HUES48 (cell line): Measurements from ENCODE around the gene AMOTL2.

Experiments
- H3K27ac ChIP-seq: one replicate; pipeline ENCODE4 v1.7.0; 2013; ENCODE audit warnings: low read depth, low read length, inconsistent platforms
- H3K27me3 ChIP-seq: 2 replicates; pipeline ENCODE4 v1.6.1; 2013; ENCODE audit warnings: mild to moderate bottlenecking, low read length; ENCODE audit not compliant: control insufficient read depth, insufficient read depth
- H3K36me3 ChIP-seq: 2 replicates; pipeline ENCODE4 v1.6.1; 2013; ENCODE audit warnings: low read length; ENCODE audit not compliant: control insufficient read depth, insufficient read depth
- H3K4me1 ChIP-seq: 2 replicates; pipeline ENCODE4 v1.6.1; 2013; ENCODE audit warnings: mild to moderate bottlenecking, low read length; ENCODE audit not compliant: control insufficient read depth, insufficient read depth
- H3K4me3 ChIP-seq: 2 replicates; pipeline ENCODE4 v1.5.1; 2013; ENCODE audit warnings: mild to moderate bottlenecking, low read depth, low read length
- H3K9ac ChIP-seq: 2 replicates; pipeline ENCODE4 v1.6.1; 2013; ENCODE audit warnings: mild to moderate bottlenecking, low read depth, low read length, moderate library complexity
- H3K9me3 ChIP-seq: 2 replicates; pipeline ENCODE4 v1.6.1; 2013; ENCODE audit warnings: low read length; ENCODE audit not compliant: control insufficient read depth, insufficient read depth

AMOTL2 gene

DNA sequence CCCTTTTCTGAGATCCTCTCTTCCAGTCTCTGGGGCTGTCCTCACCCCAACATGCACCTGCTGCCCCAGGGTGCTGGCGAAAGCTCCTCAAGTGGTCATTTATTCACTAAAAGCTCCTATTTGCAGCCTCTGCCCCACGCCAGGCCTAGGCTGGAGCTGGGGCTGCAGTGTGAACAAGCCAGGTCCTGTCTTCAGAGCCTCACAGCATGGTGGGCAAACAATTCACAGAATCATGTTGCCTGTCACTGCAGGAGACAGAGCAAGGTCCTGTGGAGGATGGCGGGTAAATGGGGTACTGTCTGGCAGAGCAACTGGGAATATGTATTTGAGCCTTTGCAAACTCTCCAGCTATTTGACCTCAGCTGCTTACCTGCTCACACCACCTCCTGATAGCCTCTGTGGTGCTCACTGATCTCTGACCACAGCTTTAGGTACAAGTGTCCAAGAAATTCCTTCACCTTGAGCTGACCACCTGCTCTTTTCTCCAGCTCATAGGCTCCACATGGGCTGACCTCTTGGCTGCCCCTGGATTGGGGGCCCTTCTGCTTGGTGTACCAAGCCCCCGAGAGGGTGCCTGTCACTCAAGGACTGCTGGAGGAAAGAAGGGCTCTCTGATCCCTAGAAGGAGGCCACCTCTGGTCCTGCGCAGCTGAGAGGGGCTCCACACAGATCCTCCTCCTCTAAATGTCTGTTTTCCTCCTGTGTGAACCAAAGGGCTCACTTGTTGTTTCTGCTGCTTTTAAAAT is 35.6 kb downstream of the AMOTL2 start:
- Histone ChIP-seq H3K36me3 (no peaks in the 10 kb centered on the region), H3K27me3 (no peaks in the 10 kb centered on the region), H3K4me1 (peaks cover 18% of the 10 kb centered on the region), H3K27ac (no peak overlapping the region), H3K9me3 (no peaks in the 10 kb centered on the region), H3K9ac (no peak overlapping the region), H3K4me3 (no peak overlapping the region)

DNA sequence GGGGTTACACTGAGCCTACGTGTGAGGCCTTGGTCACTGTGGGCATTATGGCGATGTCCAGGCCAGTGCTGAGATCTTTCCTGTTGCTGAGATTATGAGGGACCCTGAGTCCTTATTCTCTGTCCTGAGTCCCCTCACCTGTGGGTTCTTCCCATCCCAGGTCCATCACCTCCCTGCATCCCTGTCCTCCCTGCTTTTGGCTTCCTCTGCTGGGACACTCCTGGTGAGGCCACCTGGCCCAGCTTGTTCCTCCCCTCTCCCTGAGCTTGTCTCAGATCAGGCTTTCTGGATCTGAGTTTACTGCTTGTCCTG is 36.1 kb downstream of the AMOTL2 start:
- Histone ChIP-seq H3K27me3 (no peaks in the 10 kb centered on the region), H3K4me1 (peaks cover 23% of the 10 kb centered on the region)

DNA sequence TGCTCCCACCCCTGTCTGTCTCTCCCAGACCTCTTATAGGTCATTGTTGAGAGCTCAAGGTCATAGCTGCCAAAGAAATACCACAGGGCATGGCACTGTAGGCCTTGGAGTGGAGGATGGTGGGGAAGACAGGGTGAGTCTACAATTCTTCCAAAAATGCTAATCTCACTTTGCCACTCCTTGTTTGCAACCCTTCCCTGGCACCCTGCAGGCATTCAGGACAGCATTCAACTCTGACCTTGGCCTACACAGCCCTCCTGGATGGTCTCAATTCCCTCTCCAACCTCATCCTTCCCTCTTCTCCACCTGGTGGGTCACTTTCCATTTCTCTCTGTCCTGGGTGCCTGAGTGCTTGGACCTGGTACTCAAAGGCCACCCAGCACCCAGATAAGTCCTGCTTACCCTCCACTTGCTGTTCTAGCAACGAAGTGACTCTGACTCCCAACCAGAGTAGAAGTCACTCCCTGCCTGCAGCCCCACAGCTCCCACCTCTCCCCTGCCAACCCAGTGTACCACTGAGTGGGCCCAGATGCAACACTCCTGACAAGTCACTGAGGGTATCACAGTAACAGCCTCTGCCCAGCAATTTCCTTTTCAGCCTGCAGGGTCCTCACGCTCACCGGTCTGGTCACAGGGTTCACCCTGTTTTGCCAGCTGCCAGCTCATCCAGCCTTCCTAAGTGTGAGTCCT is 36.6 kb downstream of the AMOTL2 start:
- no peak overlapping the region for H3K27ac ChIP-seq
- H3K4me3 ChIP-seq = no peak overlapping the region
- no peaks in the 10 kb centered on the region for H3K36me3 ChIP-seq
- H3K9me3 ChIP-seq = no peaks in the 10 kb centered on the region
- H3K4me1 ChIP-seq = peaks cover 27% of the 10 kb centered on the region
- no peak overlapping the region for H3K9ac ChIP-seq
- H3K27me3 ChIP-seq = no peaks in the 10 kb centered on the region

More for the DNA sequence above, 36.1 kb downstream of the AMOTL2 start:
- no peak overlapping the region for H3K27ac ChIP-seq
- no peak overlapping the region for H3K4me3 ChIP-seq
- H3K36me3 ChIP-seq = no peaks in the 10 kb centered on the region
- H3K9ac ChIP-seq = no peak overlapping the region
- no peaks in the 10 kb centered on the region for H3K9me3 ChIP-seq

DNA sequence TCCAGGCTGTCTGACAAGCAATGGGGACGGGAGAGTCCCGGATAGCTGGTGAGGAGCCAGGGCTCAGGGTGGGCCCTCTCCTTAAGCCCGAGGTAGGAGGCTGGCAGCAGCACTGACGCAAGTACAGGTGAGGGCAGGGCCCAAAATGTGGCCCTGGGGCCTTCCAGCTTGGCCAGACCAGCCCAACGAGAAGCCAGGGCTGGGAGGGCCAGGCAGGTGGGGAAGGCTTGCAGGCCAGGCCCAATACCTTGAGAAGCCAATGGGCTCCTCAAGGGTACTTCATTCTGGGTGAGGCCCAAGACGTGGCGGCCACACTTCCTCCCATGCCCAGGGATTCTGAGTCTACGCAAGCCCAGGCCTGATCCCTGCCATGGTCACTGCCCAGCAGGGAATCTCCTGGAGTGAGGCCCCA is 37.2 kb downstream of the AMOTL2 start:
- Histone ChIP-seq H3K4me1 (peaks cover 30% of the 10 kb centered on the region), H3K9ac (no peak overlapping the region), H3K9me3 (no peaks in the 10 kb centered on the region), H3K27ac (no peak overlapping the region), H3K27me3 (no peaks in the 10 kb centered on the region), H3K4me3 (no peak overlapping the region), H3K36me3 (no peaks in the 10 kb centered on the region)

DNA sequence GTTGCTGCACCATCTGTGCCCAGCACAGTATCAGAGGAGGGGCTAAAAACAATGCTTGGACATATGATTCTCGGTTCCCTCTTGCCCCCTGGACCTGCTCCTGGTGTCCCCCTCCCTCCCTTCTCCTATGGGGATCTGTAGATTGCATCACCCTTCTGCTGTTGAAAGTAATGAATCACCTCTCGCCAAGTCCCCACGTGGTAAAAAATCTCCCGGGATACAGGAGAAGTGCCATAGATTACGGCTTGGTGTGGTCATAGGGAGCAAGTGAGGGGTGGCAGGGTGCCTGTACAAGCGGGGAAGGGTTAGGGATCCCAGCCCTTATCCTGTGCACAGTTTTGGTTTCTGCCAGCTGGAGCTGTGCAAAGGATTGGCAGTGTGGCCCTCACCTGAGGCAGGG is 37.7 kb downstream of the AMOTL2 start:
- Histone ChIP-seq H3K4me1 (peaks cover 35% of the 10 kb centered on the region), H3K27me3 (no peaks in the 10 kb centered on the region), H3K9ac (no peak overlapping the region), H3K9me3 (no peaks in the 10 kb centered on the region), H3K4me3 (no peak overlapping the region), H3K36me3 (no peaks in the 10 kb centered on the region), H3K27ac (no peak overlapping the region)

DNA sequence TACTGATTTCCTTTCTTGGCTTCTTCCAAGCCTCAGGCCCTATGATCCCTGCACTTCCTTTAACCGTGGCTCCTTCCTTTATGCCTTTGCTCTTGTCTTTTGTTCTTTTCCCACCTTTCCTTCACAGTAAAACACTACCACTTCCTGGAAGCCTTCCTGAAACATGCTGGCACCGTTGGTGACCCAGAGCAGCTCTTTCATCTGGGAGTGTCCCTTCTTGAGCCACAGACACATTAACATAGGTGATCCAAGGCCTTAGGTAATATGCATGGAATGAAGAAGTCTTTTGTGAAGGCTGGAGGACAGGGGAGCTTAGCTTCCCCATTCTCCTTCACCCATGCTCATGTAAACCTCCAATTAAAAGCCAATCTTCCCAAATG is 39.4 kb downstream of the AMOTL2 start:
- no peaks in the 10 kb centered on the region for H3K27me3 ChIP-seq
- no peak overlapping the region for H3K27ac ChIP-seq
- H3K36me3 ChIP-seq = no peaks in the 10 kb centered on the region
- H3K4me3 ChIP-seq = no peak overlapping the region
- H3K9ac ChIP-seq = no peak overlapping the region
- H3K9me3 ChIP-seq = no peaks in the 10 kb centered on the region
- peaks cover 47% of the 10 kb centered on the region for H3K4me1 ChIP-seq

DNA sequence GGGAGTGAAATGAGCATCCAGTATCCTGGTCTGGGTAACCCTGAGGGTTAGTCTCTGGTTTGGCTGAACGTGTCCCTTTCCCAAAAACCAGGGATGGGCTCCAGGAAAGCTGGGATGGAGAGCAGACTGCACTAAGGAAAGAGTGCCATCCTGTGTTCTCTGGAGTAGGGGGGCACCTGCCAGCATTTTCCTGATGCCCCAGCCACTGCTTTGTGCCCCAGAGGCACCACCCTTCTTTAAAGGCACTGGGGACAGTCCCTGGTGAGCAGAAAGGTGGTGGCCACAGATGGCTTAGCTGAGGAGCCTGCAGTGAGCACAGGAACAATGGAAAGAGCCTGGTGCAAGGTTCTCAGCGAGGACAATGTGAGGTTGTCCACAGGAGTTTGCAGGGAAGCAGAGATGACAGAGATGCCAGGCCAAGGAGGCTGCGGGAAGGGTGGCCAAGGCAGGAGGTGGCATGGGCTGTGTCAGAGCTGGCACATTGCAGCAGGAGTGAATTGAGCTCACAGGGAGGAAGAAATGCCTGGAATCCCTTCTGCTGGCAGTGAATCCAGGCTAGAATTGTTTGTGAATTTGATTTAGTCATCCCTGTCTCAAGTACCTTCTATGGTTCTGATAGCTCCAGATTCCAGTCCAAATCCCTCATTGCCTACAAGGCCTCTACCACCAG is 39.9 kb downstream of the AMOTL2 start:
- H3K27ac ChIP-seq = peak overlapping the region; percentile 68
- H3K4me1 ChIP-seq = peaks cover 47% of the 10 kb centered on the region
- no peaks in the 10 kb centered on the region for H3K27me3 ChIP-seq
- H3K9ac ChIP-seq = no peak overlapping the region
- H3K36me3 ChIP-seq = no peaks in the 10 kb centered on the region
- H3K4me3 ChIP-seq = no peak overlapping the region
- H3K9me3 ChIP-seq = no peaks in the 10 kb centered on the region

DNA sequence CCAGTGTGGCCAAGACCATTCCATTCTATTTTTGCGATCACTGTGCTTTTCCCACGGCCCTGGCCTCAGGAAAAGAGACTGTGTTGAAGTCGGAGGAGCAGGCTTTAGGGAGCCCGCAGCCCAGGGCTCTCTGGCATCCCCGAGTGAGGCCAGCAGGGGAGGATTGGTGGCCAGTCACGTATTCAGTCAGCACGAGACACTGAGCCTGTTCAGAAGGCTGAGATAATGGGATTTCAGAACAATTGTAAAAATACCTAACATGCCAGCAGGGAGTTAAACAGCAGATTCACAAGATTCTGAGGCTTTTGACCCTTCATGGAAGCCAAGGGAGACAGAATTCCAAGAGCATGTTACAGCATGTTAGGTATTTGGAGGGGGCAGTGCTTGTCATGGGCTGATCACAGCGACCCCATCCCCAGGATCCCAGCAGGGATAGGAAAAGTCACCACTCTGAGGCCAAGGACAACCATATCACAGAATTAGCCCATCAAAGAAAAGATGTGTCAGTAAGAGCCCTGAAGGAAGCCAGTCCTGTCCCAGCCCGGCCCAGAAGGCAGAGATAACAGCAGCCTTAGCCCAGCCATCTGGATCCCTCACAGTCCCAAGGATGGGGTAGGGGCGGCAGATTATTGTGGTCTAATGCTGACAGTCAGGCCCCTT is 40.6 kb downstream of the AMOTL2 start:
- Histone ChIP-seq H3K9me3 (no peaks in the 10 kb centered on the region), H3K9ac (no peak overlapping the region), H3K4me1 (peaks cover 47% of the 10 kb centered on the region), H3K36me3 (no peaks in the 10 kb centered on the region), H3K27me3 (no peaks in the 10 kb centered on the region), H3K4me3 (no peak overlapping the region), H3K27ac (peak overlapping the region; percentile 70)

DNA sequence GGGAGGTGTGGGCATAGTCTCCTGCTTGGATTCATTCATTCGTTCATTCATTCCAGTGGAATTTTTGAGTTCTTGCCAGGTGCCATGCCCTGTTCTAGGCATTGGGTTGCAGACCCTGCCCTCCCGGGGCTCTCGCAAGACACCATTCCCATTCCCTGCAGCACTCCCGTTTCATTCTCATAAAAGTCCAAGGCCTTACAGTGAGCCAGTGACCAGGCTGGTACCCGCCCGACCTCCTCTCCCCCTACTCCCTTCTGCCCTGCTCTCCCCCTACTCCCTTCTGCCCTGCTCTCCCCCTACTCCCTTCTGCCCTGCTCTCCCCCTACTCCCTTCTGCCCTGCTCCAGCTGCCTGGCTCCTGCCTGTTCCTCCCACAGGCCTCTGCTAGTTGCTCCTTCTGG is 41.9 kb downstream of the AMOTL2 start:
- Histone ChIP-seq H3K9ac (no peak overlapping the region), H3K36me3 (no peaks in the 10 kb centered on the region), H3K4me3 (no peak overlapping the region), H3K27me3 (no peaks in the 10 kb centered on the region), H3K9me3 (no peaks in the 10 kb centered on the region), H3K4me1 (peaks cover 59% of the 10 kb centered on the region), H3K27ac (peak overlapping the region; percentile 17)

DNA sequence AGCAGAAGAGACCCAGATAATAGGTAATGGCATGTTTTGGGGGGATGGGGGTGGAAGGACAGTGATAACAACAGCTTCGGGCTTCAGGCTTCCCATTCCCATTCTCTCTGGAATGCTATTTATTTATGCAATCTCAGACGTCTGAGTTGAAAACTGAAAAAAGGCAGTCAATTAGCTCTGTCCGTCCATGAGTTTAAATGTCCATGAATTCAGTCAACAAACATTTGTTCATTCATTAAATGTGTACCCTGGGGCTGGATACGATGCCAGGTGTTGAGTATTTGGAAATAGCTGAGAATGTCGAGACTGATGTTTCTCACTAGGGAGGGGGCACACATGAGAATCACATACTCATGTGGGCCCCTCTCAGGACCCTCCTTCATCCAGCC is 42.4 kb downstream of the AMOTL2 start:
- H3K9me3 ChIP-seq = no peaks in the 10 kb centered on the region
- no peaks in the 10 kb centered on the region for H3K36me3 ChIP-seq
- no peak overlapping the region for H3K9ac ChIP-seq
- H3K27ac ChIP-seq = peak overlapping the region; percentile 17
- no peak overlapping the region for H3K4me3 ChIP-seq
- no peaks in the 10 kb centered on the region for H3K27me3 ChIP-seq
- peaks cover 65% of the 10 kb centered on the region for H3K4me1 ChIP-seq
